HG02870 (cell line): ENCODE measurements around the gene RFLNA.
"Not testable (repeated sequence)": the region's sequence is repeated elsewhere in the genome, so short reads cannot be mapped to it uniquely, and the experiment has no call there.

Experiments
- ATAC-seq: cut with Tn5 transposase; IDR thresholded peaks from one replicate; pipeline ENCODE4 v1.9.1; 2021; ENCODE audit warnings: mild to moderate bottlenecking, moderate library complexity; ENCODE audit not compliant: unreplicated experiment

The RFLNA gene

GRCh38 chr12:124281309-124281708, 13.6 kb upstream of the RFLNA start:
- no peak for ATAC-seq

GRCh38 chr12:124282287-124282686, 12.6 kb upstream of the RFLNA start:
- ATAC-seq: no peak

GRCh38 chr12:124283326-124283725, 11.6 kb upstream of the RFLNA start:
- no peak for ATAC-seq

- no peak for ATAC-seq
Observed at GRCh38 chr12:124284368-124284767, 10.5 kb upstream of the RFLNA start.

- ATAC-seq: no peak
Observed at GRCh38 chr12:124286414-124286813, 8.5 kb upstream of the RFLNA start.

GRCh38 chr12:124286971-124287370, 7.9 kb upstream of the RFLNA start:
- ATAC-seq: no peak

GRCh38 chr12:124289634-124290600, 5.0 kb upstream of the RFLNA start:
- ATAC-seq: no peak

- no peak for ATAC-seq
Observed at GRCh38 chr12:124292385-124292784, 2.5 kb upstream of the RFLNA start.

- ATAC-seq: no peak
Observed at GRCh38 chr12:124293286-124294003, 1.4 kb upstream of the RFLNA start.

GRCh38 chr12:124295431-124296058, 652 bp downstream of the RFLNA start:
- no peak for ATAC-seq

GRCh38 chr12:124296295-124296915, 1.5 kb downstream of the RFLNA start:
- no peak for ATAC-seq

GRCh38 chr12:124296916-124297351, 2.0 kb downstream of the RFLNA start:
- ATAC-seq: no peak

- no peak for ATAC-seq
Observed at GRCh38 chr12:124297389-124297788, 2.5 kb downstream of the RFLNA start.

GRCh38 chr12:124297856-124298255, 3.0 kb downstream of the RFLNA start:
- no peak for ATAC-seq

GRCh38 chr12:124298685-124299410, 4.0 kb downstream of the RFLNA start:
- no peak for ATAC-seq

GRCh38 chr12:124299628-124300388, 4.9 kb downstream of the RFLNA start:
- ATAC-seq: no peak

GRCh38 chr12:124300657-124301056, 5.8 kb downstream of the RFLNA start:
- ATAC-seq: not testable (repeated sequence)

- ATAC-seq: no peak
Observed at GRCh38 chr12:124301084-124301654, 6.3 kb downstream of the RFLNA start.

- ATAC-seq: no peak
Observed at GRCh38 chr12:124302241-124302806, 7.4 kb downstream of the RFLNA start.
